NCI-H2029 treated with DMSO at 0.1 percent for 48 hours (cell line): ENCODE data around the gene UBB.

ENCODE experiments used
- DNase-seq: peaks from one replicate; lab custom pipeline; 2025; lab: John Stamatoyannopoulos, UW

Gene UBB

DNA sequence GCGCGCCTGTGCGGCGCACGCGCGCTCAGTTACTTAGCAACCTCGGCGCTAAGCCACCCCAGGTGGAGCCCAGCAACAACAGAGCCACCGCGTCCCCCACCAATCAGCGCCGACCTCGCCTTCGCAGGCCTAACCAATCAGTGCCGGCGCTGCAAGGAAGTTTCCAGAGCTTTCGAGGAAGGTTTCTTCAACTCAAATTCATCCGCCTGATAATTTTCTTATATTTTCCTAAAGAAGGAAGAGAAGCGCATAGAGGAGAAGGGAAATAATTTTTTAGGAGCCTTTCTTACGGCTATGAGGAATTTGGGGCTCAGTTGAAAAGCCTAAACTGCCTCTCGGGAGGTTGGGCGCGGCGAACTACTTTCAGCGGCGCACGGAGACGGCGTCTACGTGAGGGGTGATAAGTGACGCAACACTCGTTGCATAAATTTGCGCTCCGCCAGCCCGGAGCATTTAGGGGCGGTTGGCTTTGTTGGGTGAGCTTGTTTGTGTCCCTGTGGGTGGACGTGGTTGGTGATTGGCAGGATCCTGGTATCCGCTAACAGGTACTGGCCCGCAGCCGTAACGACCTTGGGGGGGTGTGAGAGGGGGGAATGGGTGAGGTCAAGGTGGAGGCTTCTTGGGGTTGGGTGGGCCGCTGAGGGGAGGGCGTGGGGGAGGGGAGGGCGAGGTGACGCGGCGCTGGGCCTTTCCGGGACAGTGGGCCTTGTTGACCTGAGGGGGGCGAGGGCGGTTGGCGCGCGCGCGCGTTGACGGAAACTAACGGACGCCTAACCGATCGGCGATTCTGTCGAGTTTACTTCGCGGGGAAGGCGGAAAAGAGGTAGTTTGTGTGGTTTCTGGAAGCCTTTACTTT is at the start of gene UBB:
UBB (plus strand) TSS at position 452 of the 856 bp plus-strand sequence. CDS start 817 bp downstream, outside the sequence.
- peak; percentile 60 for DNase-seq

- DNase-seq = no peak
Observed at GRCh38 chr17:16338391-16338790, 42.5 kb upstream of the UBB start.

DNA sequence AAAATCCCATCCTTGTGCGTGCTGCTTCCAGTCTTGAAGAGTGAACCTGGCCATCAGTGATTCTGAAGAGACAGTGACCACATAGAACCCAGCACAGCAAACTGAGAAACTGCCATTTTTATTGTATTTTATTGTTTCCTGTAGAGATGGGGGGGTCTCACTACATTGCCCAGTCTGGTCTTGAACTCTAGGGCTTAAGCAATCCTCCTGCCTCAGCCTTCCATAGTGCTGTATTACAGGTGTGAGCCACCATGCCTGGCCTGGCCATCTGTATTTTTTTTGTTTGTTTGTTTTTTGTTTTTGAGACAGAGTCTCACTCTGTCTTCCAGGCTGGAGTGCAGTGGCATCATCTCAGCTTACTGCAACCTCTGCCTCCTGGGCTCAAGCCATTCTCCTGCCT is 41.5 kb upstream of the UBB start:
- DNase-seq = no peak

DNA sequence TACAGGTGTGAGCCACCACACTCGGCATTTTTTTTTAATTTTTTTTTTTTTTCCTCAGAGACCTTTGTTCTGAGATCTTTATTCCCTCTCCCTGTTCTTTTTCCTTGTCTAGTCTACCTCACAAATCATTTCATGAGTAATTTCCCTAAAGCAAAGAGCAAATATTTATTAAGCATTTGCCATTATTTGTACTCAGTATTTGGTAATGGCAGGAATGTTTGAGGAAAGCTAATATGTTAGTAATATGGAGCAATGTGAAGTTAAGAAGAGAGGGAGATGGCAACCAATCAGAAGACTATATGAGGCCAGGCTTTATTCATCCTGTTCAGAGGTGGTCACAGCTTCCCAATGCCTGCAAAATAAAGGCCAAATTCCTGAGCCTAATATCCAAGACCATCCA is 40.9 kb upstream of the UBB start:
- no peak for DNase-seq

DNA sequence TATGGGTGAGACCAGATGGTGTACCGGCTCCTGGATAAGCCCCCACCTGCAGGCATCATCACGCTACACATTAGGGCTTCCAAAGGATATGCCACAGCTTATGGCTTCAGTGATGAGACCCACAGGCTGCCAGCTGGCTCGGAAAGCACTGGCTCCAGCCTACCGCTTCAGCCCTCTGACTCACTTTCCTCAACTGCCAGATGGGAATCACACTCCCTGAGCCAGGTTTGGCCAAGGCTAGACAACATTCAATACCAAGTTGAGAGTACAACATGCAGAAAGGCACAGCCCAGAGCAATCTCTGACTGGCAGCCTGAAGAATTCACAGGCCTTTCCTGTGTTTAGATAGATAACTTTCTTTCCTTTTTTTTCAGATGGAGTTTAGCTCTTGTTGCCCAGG is 37.9 kb upstream of the UBB start:
- no peak for DNase-seq

DNA sequence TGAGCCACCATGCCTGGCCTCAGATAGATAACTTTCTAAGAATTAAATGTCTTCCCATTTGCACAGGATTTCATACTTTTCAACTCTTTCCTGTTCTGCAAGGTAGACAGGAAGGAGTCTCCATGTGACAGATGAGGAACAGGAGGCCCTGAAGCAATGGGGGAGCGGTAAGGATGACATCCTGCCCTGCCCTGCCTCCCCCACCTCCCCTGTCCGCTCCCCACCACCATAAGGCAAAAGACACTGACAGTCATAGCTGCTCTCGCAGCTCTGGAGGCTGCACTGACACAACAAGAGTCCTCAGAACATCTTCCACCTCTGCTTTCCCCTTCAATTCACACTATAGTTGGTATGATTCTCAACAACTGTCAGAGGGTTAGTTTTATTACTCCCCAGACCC is 37.3 kb upstream of the UBB start:
- no peak for DNase-seq

DNA sequence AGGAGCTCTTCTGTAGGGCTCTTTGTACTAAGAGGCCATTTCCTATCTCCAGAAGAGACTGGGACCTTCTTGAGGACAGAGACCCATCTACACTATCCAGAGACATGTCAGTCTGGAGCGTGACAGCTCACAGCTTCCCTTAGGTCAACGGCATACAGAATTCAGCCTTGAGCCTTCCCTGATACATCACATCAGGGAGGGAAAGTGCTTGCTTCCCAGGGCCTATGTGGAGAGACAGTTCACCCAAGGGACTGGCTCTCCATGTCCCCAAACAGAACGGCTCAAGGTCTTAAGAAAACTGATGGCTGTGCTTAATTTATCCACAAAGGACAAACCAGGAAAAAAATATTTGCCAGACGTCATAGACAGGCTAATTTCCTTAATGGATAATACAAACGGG is 35.3 kb upstream of the UBB start:
- DNase-seq = no peak

DNA sequence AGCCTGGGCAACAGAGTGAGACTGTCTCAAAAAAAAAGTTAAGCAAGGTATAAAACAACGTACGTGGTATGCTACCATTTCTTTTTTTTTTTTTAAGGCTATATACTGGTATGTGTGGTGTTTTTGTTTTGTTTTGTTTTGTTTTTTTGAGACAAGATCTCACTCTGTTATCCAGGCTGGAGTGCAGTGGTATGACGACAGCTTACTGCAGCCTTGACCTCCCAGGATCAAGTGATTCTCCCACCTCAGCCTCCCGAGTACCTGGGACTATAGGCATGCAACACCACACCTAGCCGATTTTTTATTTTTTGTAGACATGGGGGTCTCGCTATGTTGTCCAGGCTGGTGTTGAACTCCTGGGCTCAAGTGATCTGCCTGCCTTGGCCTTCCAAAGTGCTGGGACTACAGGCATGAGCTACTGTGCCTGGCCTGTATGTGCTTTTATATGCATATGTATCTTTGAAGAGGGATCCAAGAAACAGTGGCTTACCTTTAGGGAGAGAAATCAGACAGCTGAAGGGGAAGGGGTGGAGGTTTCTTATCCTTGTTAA is 34.1 kb upstream of the UBB start:
- no peak for DNase-seq

- DNase-seq = no peak
Observed at GRCh38 chr17:16348586-16348985, 32.3 kb upstream of the UBB start.

- DNase-seq = no peak
Observed at GRCh38 chr17:16349431-16349830, 31.5 kb upstream of the UBB start.

DNA sequence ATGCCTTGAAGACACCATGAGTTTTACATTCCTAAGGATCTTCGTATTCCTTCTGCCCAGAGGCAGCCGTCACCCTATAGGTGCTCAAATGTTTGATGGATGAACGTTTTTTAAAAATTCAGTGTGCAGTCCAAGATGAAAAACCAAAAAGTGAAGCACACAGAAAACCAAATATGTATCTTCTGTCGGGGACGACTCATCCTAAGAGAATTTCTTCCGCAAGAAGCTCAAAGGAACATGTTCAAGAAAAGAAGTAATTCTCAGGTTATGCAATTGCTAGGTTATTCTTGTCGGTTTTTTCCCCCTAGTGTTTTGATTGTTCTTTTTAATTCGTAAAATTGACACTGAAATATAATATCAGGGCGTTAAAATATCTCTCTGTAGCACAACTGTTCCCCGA is 29.1 kb upstream of the UBB start:
- DNase-seq = no peak

DNA sequence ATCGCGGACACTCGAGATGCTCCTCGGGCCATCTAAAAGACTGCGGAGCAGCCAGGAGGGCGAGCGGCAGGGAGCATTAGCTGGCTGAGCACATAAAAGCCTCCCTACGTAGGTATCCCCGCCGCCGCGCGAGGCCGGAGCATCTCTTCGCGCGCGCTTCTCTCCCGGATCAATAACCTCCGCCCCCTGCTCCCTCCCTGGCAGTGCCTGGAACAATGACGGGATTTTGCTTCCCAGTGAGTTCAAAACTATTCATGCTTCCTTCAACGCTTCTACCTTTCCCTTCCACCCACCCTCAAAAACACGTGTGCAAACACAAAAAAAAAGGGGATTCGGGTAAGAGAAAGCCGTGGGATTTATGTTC is 28.6 kb upstream of the UBB start:
- no peak for DNase-seq

DNA sequence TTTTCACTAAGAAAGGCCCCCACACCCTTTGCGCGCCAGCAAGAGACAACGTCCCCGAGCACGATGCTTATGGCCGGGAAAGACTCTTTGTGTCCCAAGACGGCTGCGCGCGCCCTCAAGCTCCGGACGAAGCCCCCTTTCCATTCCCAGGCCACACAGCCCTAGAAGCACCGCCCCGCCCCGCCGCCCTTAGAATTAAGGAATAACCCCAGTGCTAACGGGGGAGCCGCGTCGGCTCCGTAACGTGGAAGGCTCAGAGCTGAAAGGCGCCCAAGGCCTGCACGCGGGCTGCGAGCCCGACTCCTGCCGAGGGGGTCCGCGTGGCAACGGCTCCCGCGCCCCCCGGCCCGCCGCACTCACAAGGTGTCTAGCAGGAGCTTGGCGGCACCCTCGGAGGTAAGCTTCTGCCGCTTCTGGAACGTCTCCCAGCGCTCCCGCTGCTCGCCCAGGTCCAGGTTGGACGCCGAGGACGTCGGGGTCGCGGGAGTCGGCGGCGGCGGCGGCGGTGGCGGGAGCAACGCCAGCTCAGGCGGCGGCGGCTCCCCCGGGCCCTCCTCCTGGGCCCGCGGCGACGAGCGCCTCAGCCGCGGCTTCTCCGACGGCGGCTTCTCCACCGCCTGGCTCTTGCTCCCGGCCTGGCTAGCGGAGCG is 28.1 kb upstream of the UBB start:
- DNase-seq = no peak

DNA sequence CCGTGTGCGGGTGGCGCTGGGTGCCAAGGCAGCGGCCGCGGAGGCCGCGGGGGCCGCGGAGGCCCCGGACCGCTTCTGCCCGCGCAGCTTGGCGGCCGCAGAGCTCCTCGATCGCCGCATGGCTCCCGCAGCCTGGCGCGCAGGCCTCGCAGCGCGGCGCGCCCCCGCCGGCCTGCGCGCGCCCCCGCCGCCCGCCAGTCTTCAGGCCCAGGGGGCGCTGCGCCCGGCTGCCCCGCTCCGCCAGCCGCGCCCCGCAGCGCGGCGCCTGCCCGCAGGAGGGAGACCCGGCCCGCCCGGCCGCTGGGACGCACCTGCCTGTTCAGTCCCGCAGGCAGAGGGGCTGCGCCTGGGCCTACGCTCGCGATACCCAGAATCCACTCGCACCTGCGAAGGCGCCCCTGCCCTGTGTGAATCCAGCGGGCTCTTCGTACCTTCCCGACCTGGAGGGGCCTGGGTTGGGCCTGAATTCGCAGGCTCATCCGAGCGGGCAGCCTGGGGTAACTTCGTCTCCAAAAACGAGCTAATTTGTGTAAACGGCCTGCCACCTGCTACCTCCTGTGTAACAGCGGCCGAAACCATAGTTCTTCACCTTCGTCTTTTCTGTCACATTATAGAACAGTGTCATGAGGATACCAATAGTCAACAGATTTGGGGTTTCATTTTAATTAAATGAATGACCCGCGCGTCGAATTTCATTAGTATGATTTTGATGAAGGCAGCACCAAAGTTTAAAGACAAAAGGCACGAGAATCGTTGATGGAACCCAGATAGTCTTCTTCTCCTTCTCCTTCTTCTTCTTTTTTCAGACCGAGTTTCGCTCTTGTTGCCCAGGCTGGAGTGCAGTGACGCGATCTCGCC is 27.3 kb upstream of the UBB start, which contains the start of gene CENPV:
CENPV (minus strand) TSS at position 153 of the 858 bp plus-strand sequence; CDS start at position 120, 33 bp downstream.
- DNase-seq = no peak

DNA sequence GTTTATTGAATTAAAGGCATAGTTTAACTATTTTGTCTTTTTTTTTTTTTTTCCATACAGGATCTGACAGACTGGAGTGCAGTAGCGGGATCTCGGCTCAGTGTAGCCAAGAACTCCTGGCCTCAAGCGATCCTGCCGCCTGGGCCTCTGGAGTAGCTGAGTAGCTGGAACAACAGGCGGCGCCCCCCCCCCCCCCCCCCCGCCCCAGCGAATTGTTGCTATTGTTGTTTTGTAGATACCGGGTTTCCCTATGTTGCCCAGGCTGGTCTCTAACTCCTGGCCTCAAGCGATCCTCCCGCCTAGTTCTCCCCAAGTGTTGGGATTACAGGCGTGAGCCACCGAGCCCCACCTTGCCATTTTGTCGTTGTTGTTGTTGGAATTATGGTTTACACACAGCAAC is 26.3 kb upstream of the UBB start:
- no peak for DNase-seq

- DNase-seq = no peak
Observed at GRCh38 chr17:16358394-16358793, 22.5 kb upstream of the UBB start.

DNA sequence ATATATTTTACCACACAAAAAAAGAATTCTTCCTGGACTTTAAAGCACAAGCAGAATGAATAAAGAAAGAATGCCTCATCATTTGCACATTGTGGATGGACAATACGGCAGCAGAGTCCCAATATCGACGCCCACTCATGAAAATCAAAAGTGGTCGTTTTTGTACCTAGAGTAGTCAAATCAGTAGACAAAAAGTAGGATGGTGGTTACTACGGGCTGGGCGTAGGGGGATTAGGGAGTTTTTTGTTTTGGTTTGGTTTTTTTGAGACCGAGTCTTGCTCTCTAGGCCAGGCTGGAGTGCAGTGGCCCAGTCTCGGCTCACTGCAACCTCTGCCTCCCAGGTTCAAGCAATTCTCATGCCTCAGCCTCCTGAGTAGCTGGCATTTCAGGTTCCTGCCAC is 19.0 kb upstream of the UBB start:
- DNase-seq = no peak

- DNase-seq = no peak
Observed at GRCh38 chr17:16363749-16364536, 16.9 kb upstream of the UBB start.

- DNase-seq = no peak
Observed at GRCh38 chr17:16364625-16365024, 16.3 kb upstream of the UBB start.

GRCh38 chr17:16371742-16372141 is 9.1 kb upstream of the UBB start:
- DNase-seq = peak; percentile 60

DNA sequence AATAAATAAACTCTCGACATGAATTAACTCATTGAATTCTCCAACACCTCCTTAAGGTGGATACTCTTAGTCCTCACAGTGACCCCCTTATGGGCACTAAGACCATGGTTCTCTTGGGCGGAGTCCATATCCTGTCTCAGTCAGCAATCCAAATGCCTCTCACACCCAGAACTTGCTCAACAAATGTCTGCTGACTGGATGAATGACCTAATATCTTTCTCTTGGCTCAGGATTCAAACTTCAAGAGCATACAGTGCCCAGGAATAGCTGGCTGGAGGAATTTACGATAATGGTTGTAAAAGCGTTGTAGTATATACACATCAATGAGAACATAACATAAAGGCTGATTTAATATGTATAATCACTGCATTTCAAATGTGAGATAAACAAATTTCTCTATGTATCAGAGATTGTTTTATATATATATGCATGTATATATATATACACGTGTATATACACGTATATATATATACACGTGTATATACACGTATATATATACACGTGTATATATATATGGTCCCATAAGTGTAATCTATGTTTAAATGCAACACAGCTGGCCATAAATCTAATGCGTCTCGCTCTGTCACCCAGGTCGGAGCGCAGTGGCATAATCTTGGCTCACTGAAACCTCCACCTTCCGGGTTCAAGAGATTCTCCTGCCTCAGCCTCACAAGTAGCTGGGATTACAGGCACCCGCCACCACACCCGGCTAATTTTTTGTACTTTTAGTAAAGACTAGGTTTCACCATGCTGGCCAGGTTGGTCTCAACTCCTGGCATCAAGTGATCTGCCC is 6.5 kb upstream of the UBB start:
- no peak for DNase-seq
